WI38 (cell line): ENCODE measurements around the gene PCCA.

Experiments used
- H3K4me3 ChIP-seq: 2 replicates; pipeline ENCODE4 v1.5.1; 2011; ENCODE audit warnings: low read depth, mild to moderate bottlenecking, control low read depth, low read length
- TF ChIP-seq, protein P1 (sequence below): IDR thresholded peaks from 2 replicates; pipeline ENCODE4 v1.5.1; 2012; ENCODE audit warnings: low read depth, mild to moderate bottlenecking, control low read depth, low read length

Gene PCCA

DNA sequence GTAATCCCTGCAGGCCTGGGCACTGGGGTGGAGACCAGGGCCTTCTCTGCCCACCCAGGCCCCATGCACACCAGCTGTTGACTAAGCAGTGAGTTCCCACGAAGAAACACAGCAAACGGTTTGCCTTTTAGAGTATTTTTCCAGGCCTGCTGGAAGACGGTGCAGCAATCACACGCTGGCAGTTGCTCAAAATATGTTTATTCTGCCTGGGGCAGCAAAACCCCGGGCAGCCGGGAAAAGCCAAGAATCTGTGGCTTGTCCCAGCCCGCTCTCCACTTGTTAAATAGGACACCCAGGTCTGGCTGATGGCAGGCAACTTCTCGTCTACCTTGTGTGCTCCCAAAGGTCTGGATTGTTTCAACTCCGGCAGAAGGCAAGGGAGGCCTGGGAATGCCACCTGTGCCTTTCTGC, 458.9 kb downstream of the PCCA start:
- TF ChIP-seq, protein P1, sequence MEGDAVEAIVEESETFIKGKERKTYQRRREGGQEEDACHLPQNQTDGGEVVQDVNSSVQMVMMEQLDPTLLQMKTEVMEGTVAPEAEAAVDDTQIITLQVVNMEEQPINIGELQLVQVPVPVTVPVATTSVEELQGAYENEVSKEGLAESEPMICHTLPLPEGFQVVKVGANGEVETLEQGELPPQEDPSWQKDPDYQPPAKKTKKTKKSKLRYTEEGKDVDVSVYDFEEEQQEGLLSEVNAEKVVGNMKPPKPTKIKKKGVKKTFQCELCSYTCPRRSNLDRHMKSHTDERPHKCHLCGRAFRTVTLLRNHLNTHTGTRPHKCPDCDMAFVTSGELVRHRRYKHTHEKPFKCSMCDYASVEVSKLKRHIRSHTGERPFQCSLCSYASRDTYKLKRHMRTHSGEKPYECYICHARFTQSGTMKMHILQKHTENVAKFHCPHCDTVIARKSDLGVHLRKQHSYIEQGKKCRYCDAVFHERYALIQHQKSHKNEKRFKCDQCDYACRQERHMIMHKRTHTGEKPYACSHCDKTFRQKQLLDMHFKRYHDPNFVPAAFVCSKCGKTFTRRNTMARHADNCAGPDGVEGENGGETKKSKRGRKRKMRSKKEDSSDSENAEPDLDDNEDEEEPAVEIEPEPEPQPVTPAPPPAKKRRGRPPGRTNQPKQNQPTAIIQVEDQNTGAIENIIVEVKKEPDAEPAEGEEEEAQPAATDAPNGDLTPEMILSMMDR = no peak

DNA sequence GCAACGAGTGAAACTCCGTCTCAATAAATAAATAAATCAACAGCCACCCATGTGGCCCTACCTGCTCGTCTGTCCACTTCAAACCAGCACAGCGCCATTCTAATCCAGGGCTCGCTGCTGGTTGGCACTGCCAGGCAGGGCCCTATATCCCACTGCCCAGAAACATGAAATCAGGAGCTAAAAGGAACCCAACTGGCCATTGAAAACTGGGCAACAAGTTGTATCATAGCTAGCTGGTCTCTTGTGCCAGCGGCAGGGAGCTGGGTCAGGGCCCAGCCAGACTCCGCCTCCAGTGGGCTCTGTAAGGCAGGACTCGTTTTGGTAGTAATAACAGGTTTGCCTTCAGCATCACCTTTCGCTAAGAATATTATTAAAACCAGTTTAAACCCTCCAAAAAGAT, 460.4 kb downstream of the PCCA start:
- TF ChIP-seq, protein P1 = no peak
- no peak overlapping the region for H3K4me3 ChIP-seq

More for the DNA sequence above, 458.9 kb downstream of the PCCA start:
- no peak overlapping the region for H3K4me3 ChIP-seq

DNA sequence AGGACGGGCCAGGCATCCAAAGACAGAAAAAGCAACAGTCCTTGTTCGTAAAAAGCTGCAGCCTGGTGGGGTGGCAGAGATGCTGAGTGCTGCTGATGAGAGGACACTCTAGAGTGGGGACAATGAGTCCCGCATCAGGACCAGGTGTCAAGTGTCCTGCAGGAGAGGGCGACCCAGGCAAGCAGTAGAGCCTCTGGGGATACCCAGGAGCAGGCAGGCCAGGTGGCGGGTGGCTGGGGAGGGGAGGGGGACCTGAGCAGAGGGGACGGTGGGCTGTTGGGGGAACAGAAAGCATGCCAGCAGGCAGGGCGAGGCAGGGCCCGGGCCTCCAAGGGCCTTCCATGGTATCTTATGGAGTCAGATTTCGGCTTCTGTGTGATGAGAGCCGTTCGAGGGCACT, 463.9 kb downstream of the PCCA start:
- TF ChIP-seq, protein P1 = no peak
- H3K4me3 ChIP-seq = no peak overlapping the region

DNA sequence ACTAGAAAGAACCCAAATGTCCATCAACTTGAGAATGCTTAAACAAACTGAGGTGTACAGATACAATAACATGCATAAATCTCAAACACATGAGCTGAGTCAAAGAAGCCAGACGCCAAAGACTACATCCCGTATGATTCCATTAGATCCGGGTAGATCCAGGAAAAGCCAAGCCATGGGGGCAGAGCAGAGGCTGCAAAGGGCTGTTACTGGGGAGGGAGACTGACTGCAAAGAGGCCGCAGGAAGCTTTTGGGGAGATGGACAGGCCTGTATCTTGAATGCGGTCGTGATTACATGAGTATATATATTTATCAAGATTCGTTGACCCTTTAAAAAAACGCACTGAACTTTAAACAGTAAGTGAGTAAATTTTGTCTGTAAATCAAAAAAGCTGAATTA, 471.0 kb downstream of the PCCA start:
- TF ChIP-seq, protein P1 = no peak

DNA sequence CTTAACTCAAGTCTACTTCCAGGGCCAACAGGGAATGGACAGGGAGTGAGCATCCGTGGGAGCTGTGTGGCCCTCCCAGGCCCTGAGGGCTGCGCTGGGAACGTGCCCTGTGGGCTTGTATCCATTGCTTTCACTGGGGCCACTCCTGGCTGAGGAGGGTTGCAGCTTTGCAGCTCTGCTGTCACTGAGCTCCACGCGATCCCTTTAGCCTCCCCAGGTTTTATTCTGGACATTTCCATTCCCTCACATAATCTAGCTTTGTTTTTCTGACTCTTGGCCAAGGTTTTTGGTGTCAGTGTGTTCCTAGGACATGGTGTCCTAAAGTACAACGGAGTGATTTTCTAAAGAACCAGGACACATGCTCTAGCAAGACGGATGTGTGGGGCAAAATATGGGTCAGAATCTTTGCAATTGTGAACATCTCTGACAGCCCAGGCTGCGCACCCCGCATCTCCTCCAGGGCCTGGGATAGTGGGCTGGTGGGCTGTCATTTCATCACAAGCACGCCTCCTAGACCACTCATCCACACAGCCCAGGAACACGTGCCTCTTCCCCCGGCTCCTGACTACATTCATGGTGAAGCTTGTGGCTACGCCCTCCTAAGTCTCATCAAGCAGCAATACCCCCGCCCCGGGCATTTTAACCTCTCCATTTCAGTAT, 471.7 kb downstream of the PCCA start:
- no peak overlapping the region for H3K4me3 ChIP-seq
- TF ChIP-seq, protein P1 = no peak

More for the DNA sequence above, 471.0 kb downstream of the PCCA start:
- H3K4me3 ChIP-seq = no peak overlapping the region

DNA sequence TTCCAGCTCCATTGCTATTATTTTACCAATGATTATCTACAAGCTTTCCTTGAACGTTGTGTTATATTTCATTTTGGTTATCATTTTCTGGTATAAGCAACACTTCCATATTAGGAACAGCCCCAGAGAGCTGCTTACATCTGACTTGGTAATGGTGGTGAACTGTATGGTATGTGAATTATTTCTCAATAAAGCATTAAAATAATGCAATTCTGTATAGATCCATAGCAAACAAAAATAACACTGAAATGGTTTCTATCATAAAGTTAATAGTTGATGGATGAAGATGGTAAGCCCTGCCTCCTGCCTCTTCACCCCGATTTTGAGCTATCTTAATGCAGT, 472.2 kb downstream of the PCCA start:
- H3K4me3 ChIP-seq = no peak overlapping the region
- TF ChIP-seq, protein P1 = no peak

DNA sequence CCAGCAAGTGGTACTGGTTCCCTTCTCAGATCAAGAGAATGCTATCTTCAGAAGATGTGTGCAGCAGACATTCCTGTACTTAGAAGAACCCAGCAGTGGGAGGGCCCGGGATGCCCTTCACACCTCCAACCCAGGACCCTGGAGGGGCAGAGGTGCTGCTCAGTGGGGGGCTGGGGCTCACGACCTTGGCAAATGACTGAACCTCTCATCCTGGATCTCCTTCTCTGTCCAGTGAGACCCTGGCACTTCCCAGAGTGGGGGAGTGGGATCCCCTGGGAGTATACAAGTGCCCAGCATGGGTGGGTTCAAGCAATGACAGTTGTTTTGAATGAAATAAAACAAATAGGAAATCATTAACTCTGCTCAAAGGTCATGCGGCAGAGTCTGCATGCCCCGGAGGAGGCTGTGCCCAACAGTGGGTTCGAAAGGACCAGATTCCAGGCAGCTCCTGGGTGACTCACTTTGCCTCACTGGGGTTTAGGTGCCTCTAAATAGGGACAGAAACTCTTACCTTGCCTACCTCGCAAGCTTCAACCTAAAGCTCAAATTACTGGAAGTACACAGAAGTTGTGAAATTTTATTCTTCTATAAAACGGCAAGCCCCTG, 472.8 kb downstream of the PCCA start:
- no peak overlapping the region for H3K4me3 ChIP-seq
- TF ChIP-seq, protein P1 = no peak
